Hepatic stellate cell (primary cell): ENCODE measurements around the gene GPR156.
A peak's percentile ranks its signal among the peaks of the same experiment; 100 is the strongest.
"Not testable (repeated sequence)": the region's sequence is repeated elsewhere in the genome, so short reads cannot be mapped to it uniquely, and the experiment has no call there.

Experiments
- DNase-seq: peaks from one replicate; pipeline ENCODE4 v3.0.0; 2011; ENCODE audit warnings: low spot score

GPR156 gene

DNA sequence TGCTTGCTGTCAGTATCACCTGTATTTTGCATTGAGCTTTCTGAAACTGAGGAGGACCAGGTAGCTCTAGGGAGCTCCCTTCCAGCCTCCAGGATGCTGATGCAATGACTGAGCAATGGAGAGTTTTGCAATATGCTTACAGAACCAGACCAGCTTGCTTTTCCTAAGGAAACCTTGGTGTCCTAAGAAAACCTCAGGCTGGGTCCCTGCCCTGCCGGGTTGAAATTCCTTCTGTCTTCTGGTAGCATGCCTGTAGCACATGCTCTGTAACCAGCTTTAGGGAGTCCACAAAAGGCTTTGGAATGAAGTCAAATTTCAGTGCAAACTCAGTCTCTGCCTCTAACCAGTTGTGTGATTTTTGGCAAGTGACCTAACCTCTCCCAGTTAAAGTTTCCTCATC, 125.0 kb downstream of the GPR156 start:
- DNase-seq = peak; percentile 89

DNA sequence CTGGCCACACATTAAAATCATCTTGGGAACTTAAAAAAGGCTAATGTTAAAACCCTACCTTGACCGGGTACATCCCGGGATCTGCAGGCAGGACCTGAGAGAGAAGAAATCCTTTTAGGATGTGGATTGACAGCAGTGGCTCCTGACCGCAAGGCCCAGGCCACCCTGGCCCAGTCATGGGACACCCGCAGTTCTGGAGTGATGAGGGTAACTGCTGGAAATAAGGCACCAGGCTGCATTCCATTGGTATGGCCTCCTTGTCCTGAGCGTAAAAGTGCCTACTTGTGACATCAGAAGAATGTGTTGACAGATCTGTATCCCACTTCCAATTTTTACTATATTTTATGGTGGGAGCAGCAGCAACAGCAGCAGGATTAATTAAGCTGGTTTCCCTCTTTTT, 127.3 kb downstream of the GPR156 start:
- no peak for DNase-seq

DNA sequence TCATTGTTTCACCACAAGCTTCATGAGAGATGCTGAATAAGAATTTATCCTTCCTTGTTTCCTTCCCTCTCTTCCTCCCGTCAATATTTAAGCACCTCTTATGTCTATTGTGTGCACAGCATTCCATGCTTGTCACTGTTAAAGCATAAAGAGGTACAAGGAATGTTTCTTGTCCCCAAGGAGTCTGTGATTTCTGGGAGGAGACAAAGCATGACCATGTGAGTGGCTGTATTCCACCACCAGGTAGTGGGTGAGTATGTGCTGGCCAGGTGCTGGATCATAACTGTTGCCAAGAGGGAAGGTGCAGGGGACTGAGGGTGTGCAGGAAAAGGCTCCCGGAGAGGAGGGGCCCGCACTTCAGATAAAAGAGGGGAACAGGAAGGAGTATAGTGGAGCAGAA, 127.9 kb downstream of the GPR156 start:
- DNase-seq = no peak

DNA sequence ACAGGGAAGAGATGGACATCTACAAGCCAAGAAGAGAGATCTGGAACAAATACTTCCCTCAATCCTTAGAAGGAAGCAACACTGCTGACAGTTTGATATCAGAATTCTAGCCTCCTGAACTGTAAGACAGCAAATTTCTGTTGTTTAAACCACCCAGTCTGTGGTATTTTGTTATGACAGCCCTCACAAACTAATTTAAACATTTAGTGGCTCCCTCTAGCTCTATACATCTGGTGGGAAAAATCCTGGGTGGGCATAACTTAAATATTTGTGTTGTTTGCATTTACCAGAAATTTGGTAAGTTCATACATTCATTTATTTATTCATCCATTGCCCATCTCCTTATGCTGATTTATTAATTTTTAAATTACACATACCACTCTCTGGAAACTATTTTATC, 128.3 kb downstream of the GPR156 start:
- DNase-seq = no peak

DNA sequence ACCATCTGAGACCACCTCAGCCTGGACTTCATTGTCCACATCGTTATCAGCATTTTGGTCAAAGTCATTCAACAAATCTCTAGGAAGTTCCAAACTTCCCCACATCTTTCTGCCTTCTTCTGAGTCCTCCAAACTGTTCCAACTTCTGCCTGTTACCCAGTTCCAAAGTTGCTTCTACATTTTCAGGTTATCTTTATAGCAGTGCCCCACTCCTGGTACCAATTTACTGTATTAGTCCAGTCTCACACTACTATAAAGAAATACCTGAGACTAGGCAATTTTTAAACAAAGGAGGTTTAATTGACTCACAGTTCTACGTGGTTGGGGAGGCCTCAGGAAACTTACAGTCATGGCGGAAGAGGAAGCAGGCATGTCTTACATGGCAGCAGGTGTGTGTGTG, 129.3 kb downstream of the GPR156 start:
- not testable (repeated sequence) for DNase-seq

DNA sequence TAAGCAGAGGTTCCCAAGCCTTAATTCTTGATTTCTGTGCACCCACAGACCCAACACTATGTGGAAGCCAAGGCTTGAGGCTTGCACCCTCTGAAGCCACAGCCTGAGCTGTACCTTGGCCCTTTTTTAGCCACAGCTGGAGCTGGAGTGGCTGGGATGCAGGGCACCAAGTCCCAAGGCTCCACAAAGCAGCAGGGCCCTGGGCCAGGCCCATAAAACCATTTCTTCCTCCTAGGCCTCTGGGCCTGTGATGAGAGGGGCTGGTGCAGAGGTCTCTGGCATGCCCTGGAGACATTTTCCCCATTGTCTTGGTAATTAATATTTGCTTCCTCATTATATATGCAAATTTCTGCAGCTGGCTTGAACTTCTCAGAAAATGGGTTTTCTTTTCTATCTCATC, 129.9 kb downstream of the GPR156 start:
- no peak for DNase-seq

DNA sequence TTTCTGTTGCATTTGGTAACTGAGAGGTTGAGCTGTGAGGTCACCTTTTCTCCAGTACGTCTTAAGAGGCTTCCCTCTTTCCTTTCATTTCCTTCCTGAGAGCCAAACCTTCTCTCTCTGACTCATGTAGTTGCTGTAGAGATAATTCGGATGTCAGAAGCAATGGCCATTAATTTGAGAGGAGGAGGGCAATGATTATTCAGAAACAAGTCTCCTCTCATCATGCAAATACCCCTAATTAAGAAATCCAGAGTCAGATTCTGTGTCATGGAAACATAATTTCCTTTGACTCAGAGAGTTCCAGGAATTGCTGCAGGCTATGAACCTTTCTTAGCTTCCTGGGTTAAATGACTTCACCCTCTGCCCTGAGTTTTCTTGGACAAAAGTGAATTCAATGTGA, 131.7 kb downstream of the GPR156 start:
- DNase-seq = peak; percentile 44

DNA sequence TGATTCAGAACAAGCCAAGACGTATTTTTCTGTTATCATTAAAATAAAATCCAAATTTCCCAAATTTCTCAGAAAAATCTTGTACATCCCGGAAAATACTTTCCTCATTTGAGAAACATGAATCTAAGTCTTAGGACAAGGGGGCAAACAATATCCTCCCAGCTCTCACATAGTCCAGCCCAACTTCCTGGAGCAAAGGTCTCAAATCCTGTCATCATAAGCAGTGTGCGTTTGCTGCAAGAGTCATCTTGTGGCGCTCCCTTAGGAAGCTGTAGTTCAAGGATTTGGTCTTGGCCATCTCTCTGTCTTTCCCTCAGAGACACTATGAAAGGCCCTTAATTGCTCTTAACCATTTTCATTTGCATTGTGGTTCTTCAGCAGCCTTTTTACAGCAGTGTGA, 133.2 kb downstream of the GPR156 start:
- no peak for DNase-seq

DNA sequence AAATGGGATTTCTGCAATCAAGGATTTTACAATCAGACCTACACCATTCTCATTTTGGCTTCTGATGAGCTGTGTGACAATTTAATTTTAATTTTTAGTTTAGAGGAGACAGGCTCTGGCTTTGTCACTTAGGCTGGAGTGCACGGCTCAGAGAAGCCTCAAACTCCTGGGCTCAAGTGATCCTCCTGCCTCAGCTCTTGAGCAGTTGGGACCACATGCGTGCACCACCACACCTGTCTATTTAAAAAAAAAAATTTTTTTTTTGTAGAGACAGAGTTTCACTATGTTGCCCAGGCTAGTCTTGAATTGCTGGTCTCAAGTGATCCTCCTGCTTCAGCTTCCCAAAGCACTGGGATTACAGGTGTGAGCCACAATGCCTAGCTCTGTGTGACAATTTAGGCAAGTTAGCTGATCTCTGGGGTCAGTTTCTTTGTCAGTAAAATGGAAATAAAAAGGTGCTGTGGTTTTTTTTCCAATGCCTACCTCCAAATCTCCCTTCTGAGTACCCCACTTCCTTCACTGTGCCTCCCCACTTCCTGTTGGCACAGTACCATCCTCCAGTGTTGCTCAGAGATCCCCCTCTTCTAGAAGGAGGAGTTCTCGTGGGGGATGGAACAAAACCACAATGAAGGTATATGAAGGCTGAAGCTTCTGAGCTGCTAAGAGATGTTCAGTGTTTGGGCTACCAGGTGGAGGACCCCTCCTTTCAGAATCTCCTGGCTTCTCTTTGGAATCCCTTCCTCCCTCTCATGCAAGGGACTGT, 136.7 kb downstream of the GPR156 start:
- no peak for DNase-seq

DNA sequence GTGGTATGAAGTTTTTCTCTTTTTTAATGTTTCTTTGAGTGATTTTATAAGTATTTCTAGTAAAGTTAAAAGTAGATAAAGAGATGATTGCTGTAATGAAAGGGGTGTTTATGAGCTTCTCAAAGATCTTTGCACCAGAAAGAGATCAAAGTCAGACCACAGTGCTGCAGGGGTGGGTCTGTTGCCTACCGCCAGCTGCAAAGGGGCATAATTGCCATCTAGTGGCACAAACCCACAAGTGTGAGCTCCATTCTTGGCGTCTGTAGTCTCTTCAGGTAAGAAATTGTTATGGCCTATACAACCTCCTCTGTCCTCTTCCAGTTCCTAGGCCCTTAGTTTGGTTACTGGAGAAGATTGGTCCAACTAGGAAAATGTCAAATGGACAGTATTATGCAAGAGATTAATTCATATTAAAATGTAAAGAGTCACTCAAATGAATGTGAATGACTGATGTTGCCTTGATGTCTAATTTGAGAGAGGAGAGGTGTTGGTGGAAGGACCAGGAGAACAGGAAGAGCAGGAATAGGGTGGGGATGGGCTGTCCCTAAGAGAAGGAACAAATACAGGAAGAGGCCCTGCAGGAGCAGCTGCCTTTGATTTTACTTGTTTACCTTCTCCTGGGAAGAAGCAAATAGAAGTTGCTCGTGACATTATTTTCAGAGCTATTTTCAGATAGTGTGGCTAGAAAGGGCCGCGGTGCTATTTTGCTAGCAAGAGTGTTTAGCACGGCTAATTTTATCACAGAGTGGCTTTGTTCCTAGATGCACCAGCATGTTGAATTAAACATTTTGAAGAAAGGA, 137.8 kb downstream of the GPR156 start:
- DNase-seq = no peak

DNA sequence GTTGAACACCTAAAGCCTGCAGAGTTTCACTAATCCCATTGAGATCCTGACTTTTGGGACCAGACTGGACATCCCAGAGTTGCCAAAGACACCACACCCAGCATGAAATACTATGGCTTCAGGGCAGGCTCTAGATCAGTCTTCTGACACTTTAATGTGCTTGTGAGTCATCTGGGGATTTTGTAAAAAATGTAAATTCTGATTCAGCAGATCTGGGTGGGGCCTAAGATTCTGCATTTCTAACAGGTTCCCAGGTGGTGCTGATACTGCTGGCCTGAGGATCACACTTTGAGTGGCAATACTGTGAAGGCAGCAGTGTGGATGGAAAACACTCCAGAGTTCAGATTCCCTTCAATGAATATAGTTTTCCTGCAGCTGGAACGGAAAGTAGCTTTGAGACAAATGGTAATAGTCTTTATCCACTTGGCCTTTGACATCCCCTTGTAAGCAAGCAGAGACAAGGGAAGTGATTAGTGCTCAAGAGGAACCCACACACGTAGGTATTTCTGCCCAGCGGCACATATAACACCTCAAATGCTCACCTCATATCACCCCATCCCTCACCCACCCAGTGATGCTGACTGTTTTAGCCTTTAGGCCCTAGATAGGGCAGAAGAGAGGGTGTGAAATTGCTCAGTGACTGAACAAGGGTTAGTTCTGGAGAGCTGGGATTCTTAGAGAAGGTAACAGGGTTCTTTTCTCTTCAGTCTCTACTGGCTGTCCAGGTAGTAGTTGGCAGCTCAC, 139.3 kb downstream of the GPR156 start:
- no peak for DNase-seq

DNA sequence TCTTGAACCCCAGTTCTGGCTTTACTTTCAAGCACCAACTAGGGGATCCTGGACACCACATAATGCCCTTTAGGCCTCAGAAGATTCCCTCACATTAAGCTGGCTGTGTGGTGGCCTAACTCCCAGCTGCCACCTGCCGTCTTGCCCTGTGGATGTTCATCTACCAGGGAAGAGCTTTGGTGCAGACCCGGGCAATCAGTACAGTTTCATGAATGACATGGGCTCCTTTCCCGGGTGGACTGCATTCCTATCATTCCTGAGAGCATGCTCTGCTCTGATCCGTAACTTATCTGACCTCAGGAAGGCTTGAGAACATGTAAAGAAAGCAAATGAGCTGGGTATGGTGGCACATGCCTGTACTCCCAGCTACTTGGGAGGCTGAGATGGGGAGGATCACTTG, 140.8 kb downstream of the GPR156 start:
- peak; percentile 67 for DNase-seq

DNA sequence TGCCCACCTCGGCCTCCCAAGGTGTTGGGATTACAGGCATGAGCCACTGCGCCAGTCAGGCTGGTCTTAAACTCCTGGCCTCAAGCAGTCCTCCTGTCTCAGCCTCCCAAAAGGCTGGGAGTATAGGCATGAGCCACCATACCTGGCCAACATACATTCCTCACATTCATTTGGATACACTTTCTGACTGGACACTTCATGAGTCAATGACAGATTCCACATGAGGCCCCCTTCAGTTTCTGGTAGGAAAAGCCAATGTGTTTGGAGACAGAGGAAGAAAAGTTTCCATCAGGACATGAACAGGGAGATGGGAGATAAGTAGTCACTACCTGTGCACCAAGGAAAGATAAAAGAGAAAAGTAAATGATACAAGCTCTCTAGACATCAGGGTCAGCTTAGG, 141.3 kb downstream of the GPR156 start:
- DNase-seq = no peak

DNA sequence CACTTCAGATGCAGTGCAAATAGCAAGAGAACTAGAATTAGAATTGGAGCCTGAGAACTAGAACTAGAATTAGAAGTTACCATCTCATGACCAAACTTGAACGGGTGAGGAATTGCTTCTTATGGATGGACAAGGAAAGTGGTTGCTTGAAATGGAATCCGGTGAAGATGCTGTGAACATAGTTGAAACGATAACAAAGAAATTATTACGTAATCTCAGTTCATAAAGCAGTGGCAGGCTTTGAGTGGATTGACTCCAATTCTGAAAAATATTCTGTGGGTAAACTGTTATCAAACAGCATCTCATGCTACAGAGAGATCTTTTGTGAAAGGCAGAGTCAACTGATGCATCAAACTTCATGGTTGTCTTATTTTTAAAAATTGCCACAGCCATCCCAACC, 142.8 kb downstream of the GPR156 start:
- DNase-seq = no peak

DNA sequence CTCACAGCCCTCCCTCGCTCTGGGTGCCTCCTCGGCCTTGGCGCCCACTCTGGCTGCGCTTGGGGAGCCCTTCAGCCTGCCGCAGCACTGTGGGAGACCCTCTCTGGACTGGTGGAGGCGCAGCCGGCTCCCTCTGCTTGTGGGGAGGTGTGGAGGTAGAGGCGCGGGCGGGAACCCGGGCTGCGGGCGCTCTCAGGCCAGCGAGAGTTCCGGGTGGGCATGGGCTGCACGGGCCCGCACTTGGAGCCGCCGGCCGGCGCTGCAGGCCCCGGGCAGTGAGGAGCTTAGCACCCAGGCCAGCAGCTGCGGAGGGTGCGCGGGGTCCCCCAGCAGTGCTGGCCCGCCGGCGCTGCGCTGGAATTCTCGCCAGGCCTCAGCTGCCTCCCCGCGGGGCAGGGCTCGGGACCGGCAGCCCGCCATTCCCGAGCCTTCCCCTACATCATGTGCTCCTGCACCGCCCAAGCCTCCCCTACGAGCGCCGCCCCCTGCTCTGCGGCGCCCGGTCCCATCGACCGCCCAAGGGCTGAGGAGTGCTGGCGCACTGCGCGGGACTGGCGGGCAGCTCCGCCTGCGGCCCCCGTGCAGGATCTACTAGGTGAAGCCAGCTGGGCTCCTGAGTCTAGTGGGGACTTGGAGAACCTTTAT, 144.8 kb downstream of the GPR156 start:
- no peak for DNase-seq

DNA sequence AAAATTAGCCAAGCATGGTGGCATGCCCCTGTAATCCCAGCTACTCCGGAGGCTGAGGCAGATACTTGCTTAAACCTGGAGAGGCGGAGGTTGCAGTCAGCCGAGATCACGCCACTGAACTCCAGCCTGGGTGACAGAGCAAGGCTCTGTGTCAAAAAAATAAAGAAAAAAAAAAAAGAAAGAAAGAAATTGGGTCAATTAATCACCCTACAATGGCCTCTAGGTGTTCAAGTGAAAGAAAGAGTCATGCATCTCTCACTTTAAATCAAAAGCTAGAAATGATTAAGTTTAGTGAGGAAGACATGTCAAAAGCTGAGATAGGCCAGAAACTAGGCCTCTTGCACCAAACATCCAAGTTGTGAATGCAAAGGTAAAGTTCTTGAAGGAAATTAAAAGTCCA, 145.9 kb downstream of the GPR156 start:
- no peak for DNase-seq

DNA sequence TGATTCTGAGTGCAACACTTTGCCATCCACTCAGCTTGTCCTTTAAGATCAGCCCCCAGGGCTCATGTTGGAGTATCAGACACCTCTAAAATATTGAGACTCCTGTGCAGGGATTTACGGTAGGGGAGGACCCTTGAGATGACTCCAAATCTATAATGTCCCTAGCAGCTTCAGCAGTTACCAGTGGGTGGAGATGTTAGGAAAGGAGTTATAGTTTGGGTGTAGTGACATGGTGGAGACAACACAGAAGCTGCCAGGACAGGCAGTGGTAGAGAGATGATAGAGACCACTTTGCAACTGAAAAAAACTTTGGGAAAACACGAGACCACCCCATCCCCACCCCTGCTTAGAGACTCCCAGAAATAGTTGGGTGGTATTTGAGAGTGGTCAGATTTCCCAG, 147.5 kb downstream of the GPR156 start:
- no peak for DNase-seq

DNA sequence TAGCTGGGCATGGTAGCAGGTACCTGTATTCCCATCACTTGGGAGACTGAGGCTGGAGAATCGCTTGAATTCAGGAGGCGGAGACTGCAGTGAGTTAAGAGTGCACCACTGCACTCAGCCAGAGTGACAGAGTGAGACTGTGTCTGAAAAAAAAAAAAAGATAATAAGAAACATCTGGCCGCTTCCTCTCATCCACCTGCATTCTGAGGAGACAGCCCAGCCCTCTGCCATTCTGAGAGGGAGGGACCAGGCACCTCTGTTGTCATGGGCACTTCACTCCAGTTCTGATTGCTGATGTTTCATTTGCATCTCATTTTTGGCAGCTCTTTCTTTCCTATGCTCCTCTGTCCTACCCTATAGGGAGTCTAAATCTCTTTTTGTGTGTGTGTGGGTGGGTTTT, 154.4 kb downstream of the GPR156 start:
- DNase-seq = no peak

DNA sequence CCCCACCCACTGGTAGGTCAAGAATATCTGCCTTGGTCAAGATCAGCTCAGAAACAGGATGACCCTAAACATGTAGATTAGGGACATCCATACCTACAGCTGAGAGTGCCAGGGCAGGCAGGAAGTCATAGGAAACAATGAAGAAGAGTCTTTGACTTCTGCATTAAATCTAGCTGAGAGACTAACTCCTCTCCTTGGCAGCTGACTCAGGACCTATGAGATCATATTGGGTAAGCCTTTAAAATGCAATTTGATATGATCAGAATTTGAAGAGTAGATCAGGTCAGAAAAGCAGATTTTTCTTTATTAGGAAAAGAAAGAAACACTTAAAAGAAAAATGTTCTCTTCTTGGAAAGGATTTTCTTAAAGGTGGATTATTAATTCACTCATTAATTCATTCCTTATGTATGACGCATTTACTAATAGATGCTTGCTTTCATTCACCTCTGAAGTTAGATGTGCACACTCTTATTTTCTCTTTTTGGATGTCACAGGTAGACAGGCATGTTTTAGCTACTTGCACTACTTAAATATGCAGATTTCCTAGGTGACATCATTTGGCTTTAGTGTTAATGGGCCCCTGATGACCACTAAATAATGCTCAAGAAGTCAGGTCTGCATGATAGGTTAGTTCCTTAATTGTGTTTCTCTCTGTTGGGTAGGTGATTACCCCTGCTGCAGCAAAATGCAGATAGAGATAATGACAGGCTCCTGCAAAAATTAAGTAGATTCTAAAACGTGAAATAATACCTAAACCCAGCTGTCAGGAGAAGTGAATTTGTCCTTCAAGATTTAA, 155.1 kb downstream of the GPR156 start:
- DNase-seq = no peak

DNA sequence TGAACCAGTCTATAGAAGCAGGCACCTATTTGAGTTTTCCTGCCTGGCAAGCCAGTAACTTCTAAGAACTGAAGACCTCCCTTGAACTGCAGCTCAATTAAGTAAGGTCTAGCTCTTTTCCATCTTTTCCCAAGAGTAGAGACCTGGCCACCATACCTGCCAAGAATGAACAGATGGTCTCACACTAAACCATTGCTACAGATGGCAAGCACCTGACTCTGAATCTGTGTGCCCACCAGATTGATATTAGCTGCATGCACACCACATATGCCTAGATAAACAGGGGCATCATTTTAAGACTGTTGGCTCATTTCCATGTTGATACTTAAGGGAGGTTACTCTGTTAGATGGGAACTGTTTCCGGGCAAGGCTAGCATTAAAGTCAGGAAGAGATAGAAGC, 156.0 kb downstream of the GPR156 start:
- DNase-seq = no peak

DNA sequence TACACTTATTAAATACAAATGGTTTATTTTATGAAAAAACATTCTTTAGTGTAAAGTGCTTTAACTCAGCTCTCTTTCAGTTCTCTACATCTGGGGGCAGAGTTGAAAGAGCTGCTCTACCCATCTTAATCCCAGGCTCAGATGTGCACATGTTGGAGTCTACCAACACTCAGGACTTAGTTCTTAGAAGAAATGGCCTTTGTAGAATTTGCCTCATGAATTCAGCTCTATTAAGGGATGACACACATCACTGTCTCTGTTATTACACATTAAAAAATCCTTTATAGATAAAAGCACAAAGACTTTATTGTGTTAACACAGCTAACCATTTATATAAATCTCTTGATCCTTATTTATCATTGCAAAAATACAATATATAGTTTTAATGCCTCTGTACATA, 159.0 kb downstream of the GPR156 start:
- no peak for DNase-seq
